Amniotic epithelial cell (primary cell): Measurements from ENCODE around the gene GFER.

Source experiments
- DNase-seq: peaks from one replicate; pipeline ENCODE4 v3.0.0-alpha.2; 2010; ENCODE audit warnings: low read depth

The GFER gene

DNA sequence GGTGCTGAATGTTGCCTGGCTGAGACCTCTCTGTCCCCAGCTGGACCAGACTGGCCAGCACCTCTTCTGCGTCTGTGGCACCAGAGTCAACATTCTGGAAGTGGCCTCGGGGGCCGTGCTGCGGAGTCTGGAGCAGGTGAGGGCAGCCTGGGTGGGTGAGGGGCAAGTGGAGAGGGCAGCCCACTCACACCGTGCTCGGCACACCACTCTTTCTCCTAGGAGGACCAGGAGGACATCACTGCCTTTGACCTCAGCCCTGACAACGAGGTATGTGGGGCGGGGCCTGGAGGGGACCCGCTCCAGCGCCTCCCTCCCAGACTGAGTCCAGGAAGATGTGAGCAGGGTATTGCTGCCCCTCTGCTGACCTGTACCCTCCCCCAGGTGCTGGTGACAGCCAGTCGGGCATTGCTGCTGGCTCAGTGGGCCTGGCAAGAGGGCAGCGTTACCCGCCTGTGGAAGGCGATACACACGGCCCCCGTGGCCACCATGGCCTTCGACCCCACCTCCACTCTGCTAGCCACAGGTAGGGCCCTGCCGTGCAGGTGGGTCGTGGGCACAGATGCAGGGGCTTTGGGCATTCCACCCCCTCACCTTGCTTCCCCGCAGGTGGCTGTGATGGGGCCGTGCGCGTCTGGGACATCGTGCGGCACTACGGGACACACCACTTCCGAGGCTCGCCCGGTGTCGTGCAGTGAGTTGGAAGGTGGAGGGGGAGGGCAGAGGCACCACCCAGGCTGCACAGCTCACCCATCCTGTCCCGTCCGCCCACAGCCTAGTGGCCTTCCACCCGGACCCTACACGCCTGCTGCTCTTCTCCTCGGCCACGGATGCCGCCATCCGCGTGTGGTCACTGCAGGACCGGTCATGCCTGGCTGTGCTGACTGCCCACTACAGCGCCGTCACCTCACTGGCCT lies 9.6 kb upstream of the GFER start:
- no peak for DNase-seq

GRCh38 chr16:1975432-1976215 lies 8.4 kb upstream of the GFER start:
- DNase-seq = no peak

- DNase-seq = no peak
Observed at GRCh38 chr16:1976216-1976520, 7.8 kb upstream of the GFER start.

GRCh38 chr16:1976951-1977874 lies 6.8 kb upstream of the GFER start:
- no peak for DNase-seq

DNA sequence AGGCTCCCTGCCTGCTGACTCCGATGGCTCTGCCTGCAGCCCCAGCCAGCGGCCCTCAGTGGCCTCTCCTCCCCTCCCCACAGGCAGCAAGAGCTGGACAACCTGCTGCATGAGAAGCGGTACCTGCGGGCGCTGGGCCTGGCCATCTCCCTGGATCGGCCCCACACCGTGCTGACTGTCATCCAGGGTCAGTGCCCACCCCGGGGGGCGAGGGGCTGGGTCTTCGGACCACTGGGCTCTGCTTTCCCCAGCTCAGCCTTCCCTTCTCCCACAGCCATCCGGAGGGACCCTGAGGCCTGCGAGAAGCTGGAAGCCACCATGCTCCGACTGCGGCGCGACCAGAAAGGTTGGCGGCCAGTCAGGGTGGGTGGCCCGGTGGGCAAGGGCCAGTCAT lies 6.1 kb upstream of the GFER start:
- no peak for DNase-seq

GRCh38 chr16:1978476-1979120 lies 5.4 kb upstream of the GFER start:
- no peak for DNase-seq

- DNase-seq = peak; percentile 16
Observed at GRCh38 chr16:1979271-1980029, 4.5 kb upstream of the GFER start.

GRCh38 chr16:1980030-1980769 lies 3.8 kb upstream of the GFER start:
- no peak for DNase-seq

- DNase-seq = no peak
Observed at GRCh38 chr16:1980770-1981087, 3.3 kb upstream of the GFER start.

DNA sequence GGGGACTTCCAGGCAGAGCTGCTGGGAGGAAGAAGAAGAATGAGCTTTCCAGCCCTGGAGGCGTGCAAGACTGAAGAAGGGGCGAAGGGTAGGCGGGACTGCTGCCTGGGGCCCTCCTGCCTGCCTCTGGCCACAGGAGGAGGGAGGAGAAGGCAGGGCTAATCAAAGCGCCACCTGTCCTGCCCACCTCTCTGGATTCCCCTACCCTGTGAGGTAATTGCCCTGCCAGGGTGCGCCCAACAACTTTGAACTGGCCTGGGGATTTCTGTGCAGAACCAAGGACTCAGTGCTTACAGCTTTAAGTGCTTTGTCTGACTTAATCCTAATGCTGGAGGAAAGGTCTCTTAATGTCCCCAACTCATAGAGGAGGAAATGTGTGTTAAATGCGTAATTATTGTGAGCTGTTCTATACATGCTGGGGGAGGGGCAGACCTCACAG lies 2.6 kb upstream of the GFER start, which contains the start of gene NOXO1:
Gene NOXO1, minus strand, starts transcription at position 72 of the 439 bp plus-strand sequence. CDS start 290 bp downstream, outside the sequence.
- DNase-seq = no peak

DNA sequence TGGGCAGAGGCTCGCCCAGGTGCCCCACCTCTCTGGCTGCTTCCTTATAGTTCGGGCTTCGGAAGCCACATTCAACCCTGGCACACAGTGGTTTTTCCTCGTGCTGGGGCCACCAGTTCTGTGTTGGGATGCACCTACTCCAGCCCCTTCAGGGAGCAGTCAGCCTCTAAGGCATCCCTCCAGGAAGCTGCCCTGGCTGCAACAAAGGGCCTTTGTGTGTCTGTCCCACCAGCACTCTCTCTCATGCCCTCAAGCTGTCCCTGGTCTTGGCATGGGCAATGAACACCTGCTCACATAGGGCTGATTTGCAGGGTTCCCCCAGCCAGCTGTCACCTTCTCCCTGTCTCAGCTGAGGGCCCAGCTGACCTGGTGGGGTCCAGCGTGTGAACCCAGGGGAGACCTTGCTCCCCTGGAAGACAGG lies 2.0 kb upstream of the GFER start:
- no peak for DNase-seq

DNA sequence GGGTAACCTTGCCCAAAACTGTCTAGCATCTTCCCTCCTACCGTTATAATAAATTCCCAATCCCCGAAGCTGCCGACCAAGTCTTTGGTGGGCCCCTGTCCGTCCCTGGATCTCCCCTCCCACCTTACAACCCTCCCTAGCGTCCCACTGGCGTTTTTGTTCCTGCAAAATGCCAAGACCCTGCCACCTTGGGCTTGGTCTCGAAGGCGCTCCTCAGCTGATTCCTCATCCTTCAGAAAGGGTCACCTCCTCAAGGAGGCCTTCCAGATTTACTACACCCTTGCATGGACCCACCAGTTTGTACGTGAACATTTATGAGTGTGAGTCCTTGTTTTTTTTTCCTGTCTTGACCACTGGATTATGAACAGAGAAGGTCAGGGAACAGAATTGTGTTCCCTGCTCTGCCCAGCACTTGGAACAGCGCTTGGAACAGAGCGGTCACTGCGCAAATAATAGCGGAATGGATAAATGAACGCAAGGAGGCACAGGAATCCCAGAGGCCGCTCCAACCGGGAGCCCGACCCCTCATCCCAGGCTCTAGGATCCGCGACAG lies 926 bp upstream of the GFER start:
- DNase-seq = peak; percentile 8

DNA sequence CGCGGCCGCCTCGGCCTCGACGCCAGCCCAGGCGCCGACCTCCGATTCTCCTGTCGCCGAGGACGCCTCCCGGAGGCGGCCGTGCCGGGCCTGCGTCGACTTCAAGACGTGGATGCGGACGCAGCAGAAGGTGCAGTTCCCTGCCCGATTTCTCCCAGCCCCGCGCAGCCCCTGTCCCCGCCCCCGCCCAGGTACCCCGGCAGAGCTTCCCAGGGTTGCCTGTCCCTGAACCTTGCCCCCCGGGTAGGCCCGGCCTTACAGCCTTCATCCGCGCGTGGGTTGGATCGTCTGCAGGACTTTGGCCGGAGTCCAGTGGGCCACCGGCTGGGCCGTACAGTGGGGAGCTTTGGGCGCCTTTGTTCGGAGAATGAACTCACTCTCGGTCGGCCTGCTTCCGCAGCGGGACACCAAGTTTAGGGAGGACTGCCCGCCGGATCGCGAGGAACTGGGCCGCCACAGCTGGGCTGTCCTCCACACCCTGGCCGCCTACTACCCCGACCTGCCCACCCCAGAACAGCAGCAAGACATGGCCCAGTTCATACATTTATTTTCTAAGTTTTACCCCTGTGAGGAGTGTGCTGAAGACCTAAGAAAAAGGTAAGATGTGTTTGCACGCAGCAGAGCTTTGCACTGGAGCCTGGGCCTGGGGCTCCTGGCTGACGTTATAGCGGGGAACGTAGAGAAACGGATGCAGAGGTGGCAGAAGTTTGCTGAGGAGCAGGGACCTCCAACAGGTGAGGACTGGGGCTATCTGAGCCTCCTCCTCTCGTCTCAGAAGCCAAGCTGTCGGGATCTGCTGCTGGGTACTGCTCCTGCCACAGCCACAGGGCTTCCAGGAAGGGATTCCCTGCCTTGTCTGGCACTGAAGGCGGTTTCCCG lies 593 bp downstream of the GFER start:
- peak; percentile 15 for DNase-seq

DNA sequence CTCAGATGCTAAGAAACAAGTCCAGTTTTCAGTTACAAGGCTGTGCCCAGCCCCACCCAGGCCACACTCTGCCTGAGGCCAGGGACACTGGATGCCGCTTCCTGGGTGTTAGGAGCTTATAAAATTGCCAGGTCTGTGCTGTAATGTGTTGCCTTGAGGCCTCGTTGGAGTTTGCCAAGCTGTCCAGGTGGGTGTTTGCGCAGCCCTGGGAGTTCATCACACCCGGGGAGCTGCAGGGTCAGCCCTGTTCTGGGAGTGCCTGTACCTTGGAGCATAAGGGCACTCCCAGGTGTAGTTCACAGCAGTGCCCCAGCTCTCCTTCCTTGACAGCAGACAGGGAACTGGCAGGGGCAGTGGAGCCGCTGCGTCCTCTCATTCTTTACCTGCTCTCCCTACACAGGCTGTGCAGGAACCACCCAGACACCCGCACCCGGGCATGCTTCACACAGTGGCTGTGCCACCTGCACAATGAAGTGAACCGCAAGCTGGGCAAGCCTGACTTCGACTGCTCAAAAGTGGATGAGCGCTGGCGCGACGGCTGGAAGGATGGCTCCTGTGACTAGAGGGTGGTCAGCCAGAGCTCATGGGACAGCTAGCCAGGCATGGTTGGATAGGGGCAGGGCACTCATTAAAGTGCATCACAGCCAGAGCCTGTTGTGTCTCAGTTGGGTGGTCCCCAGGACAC lies 1.6 kb downstream of the GFER start:
- no peak for DNase-seq

GRCh38 chr16:1987198-1987597 lies 3.2 kb downstream of the GFER start:
- no peak for DNase-seq

DNA sequence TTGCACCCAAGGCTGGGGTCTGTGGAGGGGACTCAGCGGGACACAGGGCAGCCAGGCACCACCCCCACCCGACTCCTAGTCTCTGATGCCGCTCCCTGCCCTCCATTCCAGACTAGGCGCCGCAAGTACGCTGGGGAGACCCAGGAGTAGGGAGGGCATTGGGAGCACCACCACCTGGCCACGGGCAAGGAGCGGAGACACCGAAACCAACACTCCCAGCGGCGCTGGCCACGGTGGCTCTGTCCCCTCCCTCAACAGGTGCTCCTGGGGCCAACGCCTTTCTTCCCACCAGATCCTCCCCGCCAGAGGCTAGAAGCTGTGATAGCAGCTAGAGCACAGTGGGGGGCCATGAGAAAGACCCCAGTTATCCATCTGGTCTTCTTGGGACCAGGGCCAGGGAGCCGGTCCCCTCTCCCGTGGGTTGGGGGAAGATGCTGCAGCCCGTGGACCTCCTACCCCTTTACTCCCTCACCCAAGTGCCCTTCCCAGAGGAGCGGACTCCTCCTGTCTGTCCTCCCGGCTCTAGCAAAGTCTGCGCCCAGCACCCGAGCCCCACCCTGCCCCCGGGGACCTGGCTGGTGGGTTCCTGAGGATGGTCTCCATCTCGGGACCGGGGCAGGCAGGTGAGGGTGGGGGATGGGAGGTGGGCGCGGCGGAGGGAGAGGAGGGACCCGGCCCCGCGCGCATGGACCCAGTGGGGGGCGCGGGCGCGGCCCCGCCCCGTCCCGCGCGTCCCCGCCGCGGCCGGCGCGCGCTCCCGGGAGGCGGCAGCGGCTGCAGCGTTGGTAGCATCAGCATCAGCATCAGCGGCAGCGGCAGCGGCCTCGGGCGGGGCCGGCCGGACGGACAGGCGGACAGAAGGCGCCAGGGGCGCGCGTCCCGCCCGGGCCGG lies 5.5 kb downstream of the GFER start, which contains the start of gene SYNGR3:
Gene SYNGR3, plus strand, starts transcription at position 762 of the 892 bp plus-strand sequence. CDS start 133 bp downstream, outside the sequence.
- DNase-seq = no peak

DNA sequence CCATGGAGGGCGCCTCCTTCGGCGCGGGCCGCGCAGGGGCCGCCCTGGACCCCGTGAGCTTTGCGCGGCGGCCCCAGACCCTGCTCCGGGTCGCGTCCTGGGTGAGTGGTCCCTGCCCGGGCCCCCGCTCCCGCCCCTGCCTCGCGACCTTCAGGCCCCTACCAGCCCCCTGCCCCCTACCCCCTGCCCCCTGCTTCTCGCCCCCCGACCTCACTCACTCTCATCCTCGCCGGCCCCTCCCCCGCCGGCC lies 6.0 kb downstream of the GFER start:
- no peak for DNase-seq
